T-cell (primary cell): ENCODE results near the gene AKAP12. TPM values are rescaled to one million over a fixed set of nuclear protein-coding genes. Genes with fewer than 3 reads are reported as not detected.

Experiments used
- ATAC-seq, 4 experiments: fragments of 200-7000 bp in 3 of 4; fragments of 150-1000 bp in 1 of 4; cut with Tn5 transposase; replicated peaks in 1 of 4; 1 replicate in 3 of 4; 2 replicates in 1 of 4; pipeline ENCODE4 v1.10.0; 2021; ENCODE audit warnings: moderate library complexity in 3 of 4, mild to moderate bottlenecking in 2 of 4, moderate number of reproducible peaks in 1 of 4
- CTCF ChIA-PET, 2 donors: fragments of 300-600 bp; sonication (Branson Sonifier 250); formaldehyde crosslinking; loops; one replicate each; lab custom pipeline; 2022; ENCODE audit warnings: antibody characterized with exemption in 2 of 2; lab: Charles Lee
- POLR2A ChIA-PET, 2 donors: fragments of 300-600 bp; sonication (Branson Sonifier 250); formaldehyde crosslinking; loops; one replicate each; lab custom pipeline; 2022; ENCODE audit warnings: antibody characterized with exemption in 2 of 2; lab: Charles Lee
- DNase-seq, 35 experiments: peaks; one replicate each; pipeline versions ENCODE4 v3.0.0 to v3.0.0-alpha.2; 2013 to 2023
- H3K27ac ChIP-seq: one replicate; pipeline ENCODE4 v1.5.1; 2013; ENCODE audit warnings: low read length
- H3K27me3 ChIP-seq, 2 experiments: replicated peaks in 1 of 2; 1 replicate in 1 of 2; 2 replicates in 1 of 2; pipeline versions ENCODE4 v1.6.1 to v1.7.0; 2013; ENCODE audit warnings: low read length in 1 of 2, mixed read lengths in 1 of 2; ENCODE audit not compliant: control insufficient read depth in 2 of 2, insufficient read depth in 2 of 2; ENCODE audit errors: extremely low read depth in 1 of 2
- H3K36me3 ChIP-seq, 2 donors: 1 replicate in 1 of 2; 2 replicates in 1 of 2; pipeline versions ENCODE4 v1.6.1 to v1.7.0; 2013; ENCODE audit warnings: low read length in 1 of 2; ENCODE audit not compliant: control insufficient read depth in 2 of 2, insufficient read depth in 1 of 2; ENCODE audit errors: extremely low read depth in 1 of 2
- H3K4me1 ChIP-seq, 2 experiments: 1 replicate in 1 of 2; 2 replicates in 1 of 2; pipeline versions ENCODE4 v1.6.1 to v1.7.0; 2013; ENCODE audit warnings: low read length in 2 of 2, mixed read lengths in 1 of 2; ENCODE audit not compliant: insufficient read depth in 2 of 2, control insufficient read depth in 1 of 2; ENCODE audit errors: extremely low read depth in 1 of 2
- H3K4me3 ChIP-seq, 2 donors: 1 replicate in 1 of 2; 2 replicates in 1 of 2; pipeline versions ENCODE4 v1.5.1 to v1.7.0; 2013; ENCODE audit warnings: mild to moderate bottlenecking in 2 of 2, low read length in 1 of 2, moderate library complexity in 1 of 2; ENCODE audit not compliant: control insufficient read depth in 1 of 2; ENCODE audit errors: extremely low read depth in 1 of 2
- H3K9me3 ChIP-seq: 2 replicates; pipeline ENCODE4 v1.7.0; 2013
- H3K27ac Mint-ChIP-seq, 2 donors: one replicate each; pipeline ENCODE4 v1.8.0; 2020 to 2021; ENCODE audit warnings: mild to moderate bottlenecking in 2 of 2, mixed read lengths in 2 of 2
- H3K27me3 Mint-ChIP-seq, 2 donors: one replicate each; pipeline ENCODE4 v1.8.0; 2021 to 2022; ENCODE audit warnings: mixed read lengths in 2 of 2
- H3K36me3 Mint-ChIP-seq: one replicate; pipeline ENCODE4 v1.8.0; 2021; ENCODE audit warnings: mixed read lengths
- H3K4me1 Mint-ChIP-seq, 3 donors: one replicate each; pipeline ENCODE4 v1.8.0; 2020 to 2022; ENCODE audit warnings: mixed read lengths in 3 of 3, mild to moderate bottlenecking in 1 of 3
- H3K4me3 Mint-ChIP-seq, 3 donors: one replicate each; pipeline ENCODE4 v1.8.0; 2020 to 2022; ENCODE audit warnings: mild to moderate bottlenecking in 3 of 3, mixed read lengths in 3 of 3, moderate library complexity in 3 of 3
- H3K9me3 Mint-ChIP-seq, 3 donors: one replicate each; pipeline ENCODE4 v1.8.0; 2020 to 2022; ENCODE audit warnings: mixed read lengths in 3 of 3
- WGBS: methylation state at CpG from one replicate; pipeline ENCODE4 v1.1.5; 2013; ENCODE audit warnings: missing lambda C conversion rate; ENCODE audit not compliant: insufficient coverage; 5-methylcytosine and 5-hydroxymethylcytosine counted together
- total RNA-seq, 35 experiments: library from RNA in 6 of 35; stranded (reverse) in 6 of 35; fragments of 120-200 nt in 1 of 35; gene quantifications; one replicate each; pipeline versions ENCODE4 v1.2.1 to v1.2.4 and lab custom pipeline; 2013 to 2026

AKAP12 gene
- total RNA-seq, 5 donors from 2014 or later (not counting 1 experiment from before 2014, with no cell fraction given): 0.16 to 1.8 (median 1.2) TPM

DNA sequence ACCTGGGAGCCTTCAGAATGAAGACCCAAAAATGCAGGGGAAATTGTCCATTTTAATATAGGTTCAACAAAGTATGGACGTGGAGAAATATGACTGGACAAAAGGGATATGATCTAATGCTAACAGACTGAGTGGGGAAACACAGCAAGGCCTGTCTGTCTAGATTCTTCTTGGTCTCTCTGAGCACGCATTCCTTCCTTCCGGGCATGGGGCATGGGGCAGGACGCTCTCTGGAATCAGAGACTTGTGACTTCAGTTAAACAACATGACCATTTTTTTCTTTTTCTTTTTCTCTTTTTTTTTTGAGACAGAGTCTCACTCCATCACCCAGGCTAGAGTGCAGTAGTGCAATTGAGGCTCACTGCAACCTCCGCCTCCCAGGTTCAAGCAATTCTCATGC, 119.7 kb downstream of the AKAP12 start:
- Mint-ChIP-seq H3K9me3 (no peaks in the 10 kb centered on the region), H3K4me3 (no peak overlapping the region), H3K4me1 (peaks cover 10 to 14% (median 12%) of the 10 kb centered on the region in 3 donors), H3K27me3 (no peaks in the 10 kb centered on the region), H3K27ac (no peak overlapping the region), H3K36me3 (peaks cover 36% of the 10 kb centered on the region)
- no peak overlapping the region for H3K27ac ChIP-seq
- no peaks in the 10 kb centered on the region for H3K27me3 ChIP-seq
- H3K36me3 ChIP-seq: peaks cover 5 to 30% of the 10 kb centered on the region in 2 donors
- DNase-seq (no peak), ATAC-seq (no peak)
- H3K4me3 ChIP-seq: no peak overlapping the region
- ChIA-PET CTCF (interaction anchor here in 1 of 2 donors (0.7 kb wide), 1 partner anchor 36 kb away, joined by 4 read pairs; no protein-coding TSS in a partner anchor), POLR2A (interaction anchor here in 1 of 2 donors (0.7 kb wide), 1 partner anchor 318 kb away, joined by 13 read pairs; no protein-coding TSS in a partner anchor)
- H3K4me1 ChIP-seq: peaks cover 0 to 4% of the 10 kb centered on the region in 2 experiments
- 98% methylated on average over 5 of the region's 5 CpGs for whole genome bisulfite sequencing
- H3K9me3 ChIP-seq: no peaks in the 10 kb centered on the region

DNA sequence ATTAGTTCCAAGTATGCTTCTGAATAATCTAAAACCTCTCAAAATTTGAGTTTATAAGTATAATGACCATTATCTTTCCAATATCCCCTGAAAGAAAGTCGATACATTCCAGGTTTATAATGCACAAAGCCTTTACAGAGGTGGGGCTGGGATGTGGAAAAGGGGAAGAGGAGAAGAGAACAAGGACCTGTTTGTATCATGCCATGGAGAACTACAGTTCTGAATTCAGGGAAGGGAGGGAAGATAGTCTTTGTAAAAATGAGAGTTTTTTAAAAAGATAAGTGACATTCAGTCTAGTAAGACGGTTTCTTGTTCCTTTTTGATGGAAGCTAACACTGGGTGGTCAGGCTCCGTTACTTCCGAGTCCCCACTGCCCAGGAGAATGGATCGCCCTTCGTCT, 125.5 kb downstream of the AKAP12 start:
- H3K9me3 ChIP-seq: no peaks in the 10 kb centered on the region
- Mint-ChIP-seq H3K4me3 (no peak overlapping the region), H3K36me3 (peaks cover 57% of the 10 kb centered on the region), H3K9me3 (no peaks in the 10 kb centered on the region), H3K27ac (no peak overlapping the region), H3K27me3 (no peaks in the 10 kb centered on the region), H3K4me1 (no peaks in the 10 kb centered on the region)
- no peak for ATAC-seq
- ChIA-PET CTCF (no interaction called here), POLR2A (no interaction called here)
- H3K36me3 ChIP-seq: peaks cover 18 to 64% of the 10 kb centered on the region in 2 donors
- H3K4me1 ChIP-seq: no peaks in the 10 kb centered on the region
- no peak overlapping the region for H3K4me3 ChIP-seq
- H3K27me3 ChIP-seq: no peaks in the 10 kb centered on the region
- 98% methylated on average over 5 of the region's 6 CpGs for WGBS
- no peak overlapping the region for H3K27ac ChIP-seq
- no peak for DNase-seq

DNA sequence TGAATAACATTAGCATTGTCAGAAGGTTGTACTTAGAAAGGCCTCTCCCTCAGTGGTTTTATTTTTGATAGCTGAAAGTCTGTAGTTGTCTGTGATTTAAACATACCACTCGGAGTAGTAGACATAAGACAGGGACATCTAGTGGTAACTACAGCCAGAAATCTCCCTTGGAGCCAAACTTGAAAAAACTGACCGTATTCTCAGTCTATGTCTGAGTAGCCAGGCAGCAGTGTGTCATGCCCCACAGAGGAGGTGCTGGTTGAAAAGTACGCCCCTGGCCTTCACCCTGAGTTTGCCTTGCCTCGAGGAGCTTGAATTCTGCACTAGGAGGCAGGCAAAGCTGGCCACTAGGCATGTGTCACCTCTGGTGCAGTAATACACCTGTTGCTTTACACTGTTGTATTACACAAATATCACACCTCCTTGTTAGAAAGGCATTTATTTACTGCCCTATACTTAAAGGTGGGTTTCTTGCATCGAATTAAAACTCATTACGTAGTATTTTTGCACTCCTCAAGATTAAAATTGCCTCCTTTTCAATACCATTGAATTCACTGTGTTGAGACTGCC, 130.8 kb downstream of the AKAP12 start:
- ATAC-seq (no peak), DNase-seq (no peak)
- no peaks in the 10 kb centered on the region for H3K27me3 ChIP-seq
- H3K27ac Mint-ChIP-seq: no peak overlapping the region
- H3K4me3 ChIP-seq: no peak overlapping the region
- H3K27me3 Mint-ChIP-seq: no peaks in the 10 kb centered on the region
- H3K27ac ChIP-seq: no peak overlapping the region
- H3K4me3 Mint-ChIP-seq: peak overlapping the region in 1 of 3 donors; percentile 60
- ChIA-PET CTCF (no interaction called here), POLR2A (interaction anchor here in 1 of 2 donors (0.5 kb wide), 1 partner anchor 12 kb away, joined by 4 read pairs; no protein-coding TSS in a partner anchor)
- no peaks in the 10 kb centered on the region for H3K9me3 ChIP-seq
- WGBS: 100% methylated on average over 4 of the region's 6 CpGs
- H3K4me1 ChIP-seq: peaks cover 22 to 40% of the 10 kb centered on the region in 2 experiments
- peaks cover 42 to 47% (median 43%) of the 10 kb centered on the region in 3 donors for H3K4me1 Mint-ChIP-seq
- peaks cover 41% of the 10 kb centered on the region for H3K36me3 Mint-ChIP-seq
- peaks cover 9 to 39% of the 10 kb centered on the region in 2 donors for H3K36me3 ChIP-seq
- H3K9me3 Mint-ChIP-seq: no peaks in the 10 kb centered on the region

GRCh38 chr6:151372164-151372563, 132.4 kb downstream of the AKAP12 start:
- H3K27ac ChIP-seq: peak overlapping the region; percentile 16
- POLR2A ChIA-PET: interaction anchor here in 1 of 2 donors (0.6 kb wide), 1 partner anchor 9 kb away, joined by 3 read pairs; no protein-coding TSS in a partner anchor
- Mint-ChIP-seq H3K27ac (peak overlapping the region; percentile 80 to 90), H3K27me3 (no peaks in the 10 kb centered on the region), H3K4me1 (peaks cover 57 to 61% (median 58%) of the 10 kb centered on the region in 3 donors), H3K4me3 (peak overlapping the region; percentile 5 to 60 (median 52)), H3K36me3 (peaks cover 29% of the 10 kb centered on the region), H3K9me3 (no peaks in the 10 kb centered on the region)
- H3K27me3 ChIP-seq: no peaks in the 10 kb centered on the region
- ATAC-seq (peak in 2 of 4 experiments; percentile 14 to 30), DNase-seq (peak in 1 of 35 experiments; percentile 22)
- H3K4me3 ChIP-seq: no peak overlapping the region
- no peaks in the 10 kb centered on the region for H3K9me3 ChIP-seq
- H3K36me3 ChIP-seq: peaks cover 0 to 26% of the 10 kb centered on the region in 2 donors
- H3K4me1 ChIP-seq: peaks cover 32 to 46% of the 10 kb centered on the region in 2 experiments
- WGBS: 6% methylated on average over 5 of the region's 5 CpGs
- CTCF ChIA-PET: interaction anchor here in 1 of 2 donors (1.1 kb wide), 1 partner anchor 79 kb away, joined by 8 read pairs; no protein-coding TSS in a partner anchor

DNA sequence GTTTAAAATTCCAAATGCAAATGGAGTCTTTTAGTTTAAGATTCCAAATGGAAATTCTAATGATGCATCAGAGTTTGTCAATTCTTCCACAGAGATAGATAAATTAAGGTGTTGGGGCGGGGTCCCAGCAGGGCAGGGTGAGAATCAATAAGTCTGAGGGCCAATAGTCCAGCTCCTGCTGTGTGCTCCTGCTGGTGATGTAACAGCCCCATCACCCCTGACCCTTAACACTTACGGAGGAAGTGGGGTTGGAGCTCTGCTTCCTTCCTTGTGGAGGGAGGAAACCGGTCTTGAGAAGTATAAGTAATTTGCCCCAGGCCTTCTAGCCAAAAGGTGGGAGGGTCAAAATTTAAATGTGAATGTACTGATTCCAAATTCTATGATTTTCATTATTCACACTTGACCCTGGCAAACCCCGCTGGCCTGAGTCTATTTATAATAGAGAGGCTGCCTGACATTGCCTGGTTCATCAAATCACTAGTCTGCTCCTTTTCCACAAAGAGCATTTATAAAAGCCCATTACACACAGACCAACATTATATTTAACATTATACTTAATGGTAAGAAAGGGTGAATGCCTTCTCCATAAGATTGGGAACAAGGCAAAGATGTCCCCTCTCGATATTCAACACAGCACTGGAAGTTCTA, 134.4 kb downstream of the AKAP12 start:
- ChIA-PET CTCF (interaction anchor here (0.6 to 1.4 kb wide), 6 partner anchors 15 to 105 kb away, joined by 3 to 12 read pairs (median 4); no protein-coding TSS in a partner anchor), POLR2A (interaction anchor here (0.6 to 2.1 kb wide), 6 partner anchors 16 to 78 kb away, joined by 3 to 28 read pairs (median 9); a partner anchor contains a TSS)
- no peaks in the 10 kb centered on the region for H3K9me3 Mint-ChIP-seq
- WGBS: no CpG with 5 or more reads among the region's 5 CpGs
- Histone ChIP-seq H3K27me3 (no peaks in the 10 kb centered on the region), H3K4me3 (peak overlapping the region; percentile 4), H3K36me3 (peaks cover 0 to 20% of the 10 kb centered on the region in 2 donors), H3K4me1 (peaks cover 41 to 55% of the 10 kb centered on the region in 2 experiments), H3K9me3 (no peaks in the 10 kb centered on the region), H3K27ac (peak overlapping the region; percentile 73)
- peak in 3 of 35 experiments; percentile 4 to 52 (median 18) for DNase-seq
- H3K4me3 Mint-ChIP-seq: peak overlapping the region; percentile 58 to 60 (median 60)
- peak overlapping the region; percentile 81 to 89 for H3K27ac Mint-ChIP-seq
- peaks cover 29% of the 10 kb centered on the region for H3K36me3 Mint-ChIP-seq
- peaks cover 70 to 77% (median 73%) of the 10 kb centered on the region in 3 donors for H3K4me1 Mint-ChIP-seq
- ATAC-seq: peak in 2 of 4 experiments; percentile 34 to 42
- H3K27me3 Mint-ChIP-seq: no peaks in the 10 kb centered on the region

DNA sequence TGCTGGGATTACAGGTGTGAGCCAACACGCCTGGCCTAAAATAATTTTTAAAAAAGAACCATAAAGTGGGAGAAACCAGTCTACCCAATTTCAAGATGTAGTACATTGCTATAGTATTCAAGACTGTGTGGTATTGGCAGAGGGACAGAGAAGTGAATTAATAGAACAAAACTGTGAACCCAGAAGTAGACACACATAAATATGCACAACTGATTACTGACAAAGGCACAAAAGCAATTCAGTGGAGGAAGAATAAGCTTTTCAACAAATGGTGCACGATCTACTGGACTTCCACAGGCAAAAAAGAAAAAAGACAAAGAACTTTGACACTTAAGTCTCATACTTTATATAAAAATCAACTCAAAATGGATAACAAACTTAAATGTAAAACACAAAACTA, 136.1 kb downstream of the AKAP12 start:
- no peak overlapping the region for H3K4me3 ChIP-seq
- ATAC-seq (no peak), DNase-seq (no peak)
- POLR2A ChIA-PET: interaction anchor here in 1 of 2 donors (0.7 to 1.3 kb wide), 2 partner anchors 9 to 54 kb away, joined by 4 to 5 read pairs; no protein-coding TSS in a partner anchor
- WGBS: no CpG with 5 or more reads among the region's 2 CpGs
- no peaks in the 10 kb centered on the region for H3K27me3 ChIP-seq
- peaks cover 0 to 9% of the 10 kb centered on the region in 2 donors for H3K36me3 ChIP-seq
- H3K27ac ChIP-seq: no peak overlapping the region
- H3K4me3 Mint-ChIP-seq: peak overlapping the region in 1 of 3 donors; percentile 48
- H3K36me3 Mint-ChIP-seq: peaks cover 23% of the 10 kb centered on the region
- peaks cover 47 to 67% of the 10 kb centered on the region in 2 experiments for H3K4me1 ChIP-seq
- no peaks in the 10 kb centered on the region for H3K9me3 Mint-ChIP-seq
- no peaks in the 10 kb centered on the region for H3K27me3 Mint-ChIP-seq
- H3K4me1 Mint-ChIP-seq: peaks cover 84 to 93% (median 87%) of the 10 kb centered on the region in 3 donors
- H3K9me3 ChIP-seq: no peaks in the 10 kb centered on the region
- peak overlapping the region; percentile 75 to 82 for H3K27ac Mint-ChIP-seq
- CTCF ChIA-PET: interaction anchor here (0.6 to 1.0 kb wide), 2 partner anchors 10 to 41 kb away, joined by 3 to 9 read pairs; no protein-coding TSS in a partner anchor
